SK-N-SH (cell line): ENCODE measurements around the gene CPA1. TPM values are rescaled to one million over a fixed set of nuclear protein-coding genes. Genes with fewer than 3 reads are reported as not detected.

Experiments
- CTCF ChIA-PET: fragments of 300-600, 350-600 bp; formaldehyde crosslinking; extraction: SDS; loops from one replicate; lab custom pipeline; 2021; lab: Yijun Ruan, JAX
- POLR2A ChIA-PET: fragments of 350-600 bp; sonication (Branson Sonifier 250); formaldehyde crosslinking; extraction: SDS; loops from one replicate; lab custom pipeline; 2020; ENCODE audit warnings: antibody characterized with exemption, inconsistent platforms; lab: Yijun Ruan, JAX
- DNase-seq: peaks from one replicate; pipeline ENCODE4 v3.0.0; 2012
- H2AFZ ChIP-seq: fragments of 200-600 bp; sonication (generic); 2 replicates; pipeline ENCODE4 v1.8.1; 2016; ENCODE audit warnings: antibody characterized with exemption, mild to moderate bottlenecking, low read depth
- H3F3A ChIP-seq: fragments of 200-600 bp; sonication (generic); replicated peaks from 2 replicates; pipeline ENCODE3; 2016; ENCODE audit warnings: antibody characterized with exemption, mild to moderate bottlenecking; ENCODE audit not compliant: insufficient read depth
- H3K27ac ChIP-seq, 2 experiments: fragments of 200-500 bp in 1 of 2; fragments of 200-600 bp in 1 of 2; sonication (Bioruptor generic) in 1 of 2; sonication (generic), shearing (Covaris generic) in 1 of 2; 2 replicates each; pipeline versions ENCODE4 v1.5.1 to v1.6.1; 2014 to 2016; ENCODE audit warnings: low read depth in 2 of 2, inconsistent platforms in 1 of 2, low read length in 1 of 2, mild to moderate bottlenecking in 1 of 2, mixed read lengths in 1 of 2
- H3K27me3 ChIP-seq: fragments of 200-600 bp; sonication (generic), shearing (Covaris generic); 2 replicates; pipeline ENCODE4 v1.6.1; 2016; ENCODE audit warnings: mixed run types; ENCODE audit not compliant: insufficient read depth
- H3K36me3 ChIP-seq, 2 experiments: fragments of 200-500 bp in 1 of 2; fragments of 200-600 bp in 1 of 2; sonication (Bioruptor generic) in 1 of 2; sonication (generic) in 1 of 2; replicated peaks in 1 of 2; 2 replicates each; pipeline versions ENCODE3 to v1.5.1; 2014 to 2016; ENCODE audit warnings: low read length in 1 of 2, mild to moderate bottlenecking in 1 of 2; ENCODE audit not compliant: insufficient read depth in 2 of 2, control insufficient read depth in 1 of 2
- H3K4me1 ChIP-seq, 2 experiments: fragments of 200-500 bp in 1 of 2; fragments of 200-600 bp in 1 of 2; sonication (Bioruptor generic) in 1 of 2; sonication (generic), shearing (Covaris generic) in 1 of 2; 2 replicates each; pipeline versions ENCODE4 v1.5.1 to v1.6.1; 2014 to 2016; ENCODE audit warnings: low read depth in 1 of 2, low read length in 1 of 2, mixed run types in 1 of 2; ENCODE audit not compliant: insufficient read depth in 2 of 2, control insufficient read depth in 1 of 2
- H3K4me2 ChIP-seq: fragments of 200-600 bp; sonication (generic), shearing (Covaris generic); 2 replicates; pipeline ENCODE4 v1.6.1; 2017; ENCODE audit warnings: mixed run types
- H3K4me3 ChIP-seq, 2 experiments: fragments of 200-500 bp in 1 of 2; fragments of 200-600 bp in 1 of 2; sonication (Bioruptor generic) in 1 of 2; sonication (generic), shearing (Covaris generic) in 1 of 2; 2 replicates each; pipeline versions ENCODE4 v1.5.1 to v1.8.1; 2014 to 2016; ENCODE audit warnings: low read depth in 2 of 2, inconsistent platforms in 1 of 2, low read length in 1 of 2, mild to moderate bottlenecking in 1 of 2, mixed read lengths in 1 of 2, moderate library complexity in 1 of 2
- H3K79me2 ChIP-seq: fragments of 200-600 bp; sonication (generic); 2 replicates; pipeline ENCODE4 v1.8.1; 2017; ENCODE audit warnings: mild to moderate bottlenecking; ENCODE audit not compliant: insufficient read depth
- H3K9ac ChIP-seq: fragments of 200-600 bp; sonication (generic); 2 replicates; pipeline ENCODE4 v1.6.1; 2017; ENCODE audit warnings: mixed run types
- H3K9me2 ChIP-seq: fragments of 200-600 bp; sonication (generic); 2 replicates; pipeline ENCODE4 v1.6.1; 2017; ENCODE audit warnings: mixed run types
- H3K9me3 ChIP-seq: fragments of 200-600 bp; sonication (generic); 2 replicates; pipeline ENCODE4 v1.6.1; 2017; ENCODE audit warnings: mixed run types, mild to moderate bottlenecking, moderate library complexity
- H4K20me1 ChIP-seq: fragments of 200-600 bp; sonication (generic); 2 replicates; pipeline ENCODE4 v1.6.1; 2017; ENCODE audit warnings: mild to moderate bottlenecking, mixed run types; ENCODE audit not compliant: insufficient read depth
- EP300 ChIP-seq, 2 experiments: IDR thresholded peaks; 2 replicates each; pipeline versions ENCODE4 v1.4.0 to v1.6.1; 2012; ENCODE audit warnings: borderline replicate concordance in 1 of 2, low read depth in 1 of 2, low read length in 1 of 2
- EZH2phosphoT487 ChIP-seq: fragments of 200-600 bp; sonication (generic); IDR thresholded peaks from 2 replicates; pipeline ENCODE4 v1.6.1; 2017; ENCODE audit warnings: low read depth, mixed run types, mild to moderate bottlenecking, antibody characterized with exemption, moderate library complexity, borderline replicate concordance
- FOXM1 ChIP-seq: IDR thresholded peaks from 2 replicates; pipeline ENCODE4 v1.4.0; 2012; ENCODE audit warnings: low read depth, mild to moderate bottlenecking
- GATA2 ChIP-seq: sonication (generic); formaldehyde crosslinking; IDR thresholded peaks from 2 replicates; pipeline ENCODE4 v1.5.0; 2020; ENCODE audit warnings: mild to moderate bottlenecking, missing genetic modification reagents
- NFIC ChIP-seq: IDR thresholded peaks from 2 replicates; pipeline ENCODE4 v1.4.0; 2012; ENCODE audit warnings: borderline replicate concordance
- NRF1 ChIP-seq: IDR thresholded peaks from 2 replicates; pipeline ENCODE4 v1.6.1; 2012; ENCODE audit warnings: low read depth, mild to moderate bottlenecking, low read length
- POLR2AphosphoS5 ChIP-seq: IDR thresholded peaks from 2 replicates; pipeline ENCODE4 v1.6.1; 2012; ENCODE audit warnings: low read depth, low read length
- RAD21 ChIP-seq: IDR thresholded peaks from 2 replicates; pipeline ENCODE4 v1.6.1; 2012; ENCODE audit warnings: mild to moderate bottlenecking, low read length
- RCOR1 ChIP-seq: fragments of 150-350 bp; IDR thresholded peaks from 2 replicates; pipeline ENCODE4 v1.6.1; 2017; ENCODE audit warnings: antibody characterized with exemption, low read length
- RXRA ChIP-seq: IDR thresholded peaks from 2 replicates; pipeline ENCODE4 v1.4.0; 2012; ENCODE audit warnings: low read depth, mild to moderate bottlenecking, borderline replicate concordance
- SMC3 ChIP-seq: IDR thresholded peaks from 2 replicates; pipeline ENCODE4 v1.6.1; 2012; ENCODE audit warnings: low read depth, low read length, improper control_type of control experiment
- TEAD4 ChIP-seq: IDR thresholded peaks from 2 replicates; pipeline ENCODE4 v1.4.0; 2012; ENCODE audit warnings: mild to moderate bottlenecking, borderline replicate concordance; ENCODE audit not compliant: insufficient read depth
- YY1 ChIP-seq: IDR thresholded peaks from 2 replicates; pipeline ENCODE4 v1.4.0; 2012; ENCODE audit warnings: low read depth, mild to moderate bottlenecking
- WGBS: methylation state at CpG from one replicate; pipeline ENCODE4 v1.1.6; 2017; ENCODE audit warnings: low lambda C conversion rate; 5-methylcytosine and 5-hydroxymethylcytosine counted together
- polyA plus RNA-seq, 3 experiments: library from polyadenylated mRNA; depleted of rRNA; stranded (reverse); fragments of >200 nt; gene quantifications; 2 replicates each; pipeline ENCODE4 v1.2.3, GENCODE V29; 2012
- TF ChIP-seq, protein P1 (sequence below): fragments of 150-350 bp; IDR thresholded peaks from 2 replicates; pipeline ENCODE4 v1.6.1; 2016; ENCODE audit warnings: mild to moderate bottlenecking, low read depth, low read length
- TF ChIP-seq, protein P2 (sequence below): fragments of 150-350 bp; IDR thresholded peaks from 2 replicates; pipeline ENCODE4 v1.6.1; 2017; ENCODE audit warnings: antibody characterized with exemption, low read length, low read depth, borderline replicate concordance
- TF ChIP-seq, protein P3 (sequence below): IDR thresholded peaks from 2 replicates; pipeline ENCODE4 v1.4.0; 2012; ENCODE audit warnings: low read depth, borderline replicate concordance
- TF ChIP-seq, protein P4 (sequence below): fragments of 200-600 bp; sonication (generic); IDR thresholded peaks from 2 replicates; pipeline ENCODE4 v1.6.1; 2017; ENCODE audit warnings: antibody characterized with exemption, mild to moderate bottlenecking, moderate library complexity
- TF ChIP-seq, protein P5 (sequence below): IDR thresholded peaks from 2 replicates; pipeline ENCODE4 v1.4.0; 2012; ENCODE audit warnings: low read depth

Gene CPA1
- polyA plus RNA-seq, 1 of the 3 experiments (the other 2 are of a cell fraction) = 0.05 TPM

DNA sequence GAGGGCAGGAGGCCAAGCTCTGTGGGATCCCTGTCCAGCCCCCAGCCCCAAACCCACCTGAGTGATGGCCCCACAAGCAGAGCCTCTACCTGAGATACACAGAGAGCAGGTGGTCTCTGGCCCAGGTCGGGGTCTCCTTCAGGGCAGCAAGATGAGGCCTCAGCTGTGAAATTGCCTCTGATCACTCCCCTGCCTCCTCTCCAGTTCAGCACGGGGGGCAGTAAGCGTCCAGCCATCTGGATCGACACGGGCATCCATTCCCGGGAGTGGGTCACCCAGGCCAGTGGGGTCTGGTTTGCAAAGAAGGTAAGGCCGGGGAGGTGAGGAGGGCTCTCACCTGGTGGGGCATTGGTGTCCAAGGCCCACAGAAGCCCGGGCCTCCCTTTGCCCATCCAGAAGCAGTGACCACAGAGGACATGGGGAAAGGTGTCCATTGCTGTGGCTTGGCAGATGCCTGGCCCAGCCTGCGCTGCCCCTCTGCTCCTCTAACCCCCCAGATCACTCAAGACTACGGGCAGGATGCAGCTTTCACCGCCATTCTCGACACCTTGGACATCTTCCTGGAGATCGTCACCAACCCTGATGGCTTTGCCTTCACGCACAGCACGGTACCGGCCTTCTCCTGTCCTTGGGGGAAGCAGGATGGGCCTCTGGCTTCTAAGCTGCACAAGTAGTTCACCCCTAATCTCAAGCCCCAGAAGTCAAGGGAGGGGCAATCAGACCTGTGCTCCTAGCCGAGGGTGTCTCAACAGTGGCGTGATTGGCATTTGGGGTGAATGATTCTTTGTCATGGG, 3.1 kb downstream of the CPA1 start:
- H3K4me1 ChIP-seq = peaks cover 0 to 20% of the 10 kb centered on the region in 2 experiments; a peak in 1 of 4 replicates
- H2AFZ ChIP-seq = no peak overlapping the region
- POLR2A ChIA-PET = no interaction called here
- no peak overlapping the region for H3K27ac ChIP-seq
- no peak overlapping the region for H3K4me2 ChIP-seq
- H3K9me2 ChIP-seq = no peaks in the 10 kb centered on the region
- TF ChIP-seq YY1 = no peak
- TF ChIP-seq NFIC = no peak
- TF ChIP-seq, protein P1, sequence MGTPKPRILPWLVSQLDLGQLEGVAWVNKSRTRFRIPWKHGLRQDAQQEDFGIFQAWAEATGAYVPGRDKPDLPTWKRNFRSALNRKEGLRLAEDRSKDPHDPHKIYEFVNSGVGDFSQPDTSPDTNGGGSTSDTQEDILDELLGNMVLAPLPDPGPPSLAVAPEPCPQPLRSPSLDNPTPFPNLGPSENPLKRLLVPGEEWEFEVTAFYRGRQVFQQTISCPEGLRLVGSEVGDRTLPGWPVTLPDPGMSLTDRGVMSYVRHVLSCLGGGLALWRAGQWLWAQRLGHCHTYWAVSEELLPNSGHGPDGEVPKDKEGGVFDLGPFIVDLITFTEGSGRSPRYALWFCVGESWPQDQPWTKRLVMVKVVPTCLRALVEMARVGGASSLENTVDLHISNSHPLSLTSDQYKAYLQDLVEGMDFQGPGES = no peak
- no peak for TF ChIP-seq TEAD4
- TF ChIP-seq, protein P2, sequence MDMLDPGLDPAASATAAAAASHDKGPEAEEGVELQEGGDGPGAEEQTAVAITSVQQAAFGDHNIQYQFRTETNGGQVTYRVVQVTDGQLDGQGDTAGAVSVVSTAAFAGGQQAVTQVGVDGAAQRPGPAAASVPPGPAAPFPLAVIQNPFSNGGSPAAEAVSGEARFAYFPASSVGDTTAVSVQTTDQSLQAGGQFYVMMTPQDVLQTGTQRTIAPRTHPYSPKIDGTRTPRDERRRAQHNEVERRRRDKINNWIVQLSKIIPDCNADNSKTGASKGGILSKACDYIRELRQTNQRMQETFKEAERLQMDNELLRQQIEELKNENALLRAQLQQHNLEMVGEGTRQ = no peak
- TF ChIP-seq EZH2phosphoT487 = no peak
- no peak for TF ChIP-seq RXRA
- no peak for TF ChIP-seq SMC3
- no peak for TF ChIP-seq POLR2AphosphoS5
- no peak for TF ChIP-seq NRF1
- TF ChIP-seq, protein P3, sequence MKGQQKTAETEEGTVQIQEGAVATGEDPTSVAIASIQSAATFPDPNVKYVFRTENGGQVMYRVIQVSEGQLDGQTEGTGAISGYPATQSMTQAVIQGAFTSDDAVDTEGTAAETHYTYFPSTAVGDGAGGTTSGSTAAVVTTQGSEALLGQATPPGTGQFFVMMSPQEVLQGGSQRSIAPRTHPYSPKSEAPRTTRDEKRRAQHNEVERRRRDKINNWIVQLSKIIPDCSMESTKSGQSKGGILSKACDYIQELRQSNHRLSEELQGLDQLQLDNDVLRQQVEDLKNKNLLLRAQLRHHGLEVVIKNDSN = no peak
- TF ChIP-seq GATA2 = no peak
- TF ChIP-seq, protein P4, sequence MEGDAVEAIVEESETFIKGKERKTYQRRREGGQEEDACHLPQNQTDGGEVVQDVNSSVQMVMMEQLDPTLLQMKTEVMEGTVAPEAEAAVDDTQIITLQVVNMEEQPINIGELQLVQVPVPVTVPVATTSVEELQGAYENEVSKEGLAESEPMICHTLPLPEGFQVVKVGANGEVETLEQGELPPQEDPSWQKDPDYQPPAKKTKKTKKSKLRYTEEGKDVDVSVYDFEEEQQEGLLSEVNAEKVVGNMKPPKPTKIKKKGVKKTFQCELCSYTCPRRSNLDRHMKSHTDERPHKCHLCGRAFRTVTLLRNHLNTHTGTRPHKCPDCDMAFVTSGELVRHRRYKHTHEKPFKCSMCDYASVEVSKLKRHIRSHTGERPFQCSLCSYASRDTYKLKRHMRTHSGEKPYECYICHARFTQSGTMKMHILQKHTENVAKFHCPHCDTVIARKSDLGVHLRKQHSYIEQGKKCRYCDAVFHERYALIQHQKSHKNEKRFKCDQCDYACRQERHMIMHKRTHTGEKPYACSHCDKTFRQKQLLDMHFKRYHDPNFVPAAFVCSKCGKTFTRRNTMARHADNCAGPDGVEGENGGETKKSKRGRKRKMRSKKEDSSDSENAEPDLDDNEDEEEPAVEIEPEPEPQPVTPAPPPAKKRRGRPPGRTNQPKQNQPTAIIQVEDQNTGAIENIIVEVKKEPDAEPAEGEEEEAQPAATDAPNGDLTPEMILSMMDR = no peak
- no peak for TF ChIP-seq RCOR1
- TF ChIP-seq, protein P5, sequence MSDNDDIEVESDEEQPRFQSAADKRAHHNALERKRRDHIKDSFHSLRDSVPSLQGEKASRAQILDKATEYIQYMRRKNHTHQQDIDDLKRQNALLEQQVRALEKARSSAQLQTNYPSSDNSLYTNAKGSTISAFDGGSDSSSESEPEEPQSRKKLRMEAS = no peak
- no peak for TF ChIP-seq FOXM1
- no peak for TF ChIP-seq EP300 (IDR thresholded peaks at IDR 0.05; ENCODE audit: borderline replicate concordance in 1 of 2, low read depth in 1 of 2, low read length in 1 of 2)
- no peak for TF ChIP-seq RAD21
- 88% methylated on average over 13 of the region's 18 CpGs for WGBS
- no peaks in the 10 kb centered on the region for H4K20me1 ChIP-seq
- no peak for DNase-seq
- H3K9ac ChIP-seq = no peak overlapping the region
- H3F3A ChIP-seq = no peaks in the 10 kb centered on the region
- no peaks in the 10 kb centered on the region for H3K79me2 ChIP-seq
- CTCF ChIA-PET = no interaction called here
- no peaks in the 10 kb centered on the region for H3K36me3 ChIP-seq
- no peak overlapping the region for H3K4me3 ChIP-seq
- H3K27me3 ChIP-seq = no peaks in the 10 kb centered on the region
- no peaks in the 10 kb centered on the region for H3K9me3 ChIP-seq
